ENCODE results near the gene LMNB1.

Gene LMNB1

GRCh38 chr5:126776499-126777256 is at the start of gene LMNB1 (continued):
- TF ChIP-seq FEZF1 (tag by site-specific recombination; IDR thresholded peaks at IDR 0.05) (peak; percentile 81), ZNF670 (tag by site-specific recombination; IDR thresholded peaks at IDR 0.05; ENCODE audit: low read depth) (no peak), BCL11B (tag by site-specific recombination; IDR thresholded peaks at IDR 0.05; ENCODE audit: low read depth) (no peak), ZFP3 (tag by site-specific recombination; IDR thresholded peaks at IDR 0.05; ENCODE audit: low read depth) (no peak), ELK4 (IDR thresholded peaks at IDR 0.05; ENCODE audit: borderline replicate concordance, low read depth, low read length) (no peak), SP3 (tag by site-specific recombination; IDR thresholded peaks at IDR 0.05) (peak; percentile 88), YY1 (tag by site-specific recombination; IDR thresholded peaks at IDR 0.05) (peak; percentile 12; the same call in 1 of the 2 replicates), ZNF785 (tag by site-specific recombination; IDR thresholded peaks at IDR 0.05) (0 out of 2 replicates have a peak, but pooled peaks have one; percentile 83), PRDM2 (tag by site-specific recombination; IDR thresholded peaks at IDR 0.05; ENCODE audit: borderline replicate concordance) (no peak), ZSCAN23 (tag by site-specific recombination; IDR thresholded peaks at IDR 0.05) (peak; percentile 73; the same call in 1 of the 2 replicates), SCRT2 (tag by site-specific recombination; IDR thresholded peaks at IDR 0.05) (peak; percentile 32; the same call in 1 of the 2 replicates), ZNF513 (tag by site-specific recombination; IDR thresholded peaks at IDR 0.05) (0 out of 2 replicates have a peak, but pooled peaks have one; percentile 20), ZNF629 (tag by site-specific recombination; IDR thresholded peaks at IDR 0.05) (peak; percentile 95), KLF10 (tag by site-specific recombination; IDR thresholded peaks at IDR 0.05) (peak; percentile 96), ZNF148 (tag by site-specific recombination; IDR thresholded peaks at IDR 0.05; ENCODE audit: borderline replicate concordance) (no peak), ZNF335 (tag by site-specific recombination; conservative IDR thresholded peaks at IDR 0.05) (peak; percentile 68)
